Neural cell (in vitro differentiated cells): ENCODE data around the gene LHFPL2. TPM values are rescaled to one million over a fixed set of nuclear protein-coding genes. Genes with fewer than 3 reads are reported as not detected.

ENCODE experiments used
- H2AFZ ChIP-seq: fragments of 200-600, 300-800 bp; sonication (generic), shearing (Covaris generic); 2 replicates; pipeline ENCODE4 v1.6.0; 2014; ENCODE audit warnings: low read depth, mild to moderate bottlenecking, antibody characterized with exemption, low read length, moderate library complexity
- H3F3A ChIP-seq: fragments of 200-600 bp; shearing (Covaris generic); 2 replicates; pipeline ENCODE4 v1.6.1; 2016; ENCODE audit warnings: mild to moderate bottlenecking, moderate library complexity, mixed read lengths, antibody characterized with exemption, low read length; ENCODE audit not compliant: insufficient read depth, poor library complexity, severe bottlenecking
- H3K27ac ChIP-seq: fragments of 200-600, 300-800 bp; sonication (generic), shearing (Covaris generic); 2 replicates; pipeline ENCODE4 v1.5.1; 2014; ENCODE audit warnings: mild to moderate bottlenecking, low read length, moderate library complexity
- H3K27me3 ChIP-seq: fragments of 300-800, 200-600 bp; sonication (generic), shearing (Covaris generic); 2 replicates; pipeline ENCODE4 v1.6.0; 2014; ENCODE audit warnings: mild to moderate bottlenecking, low read depth, low read length, moderate library complexity; ENCODE audit not compliant: insufficient read depth
- H3K36me3 ChIP-seq: fragments of 300-800, 200-600 bp; sonication (generic), shearing (Covaris generic); 2 replicates; pipeline ENCODE4 v1.5.1; 2014; ENCODE audit warnings: mild to moderate bottlenecking, antibody characterized with exemption, low read length, moderate library complexity; ENCODE audit not compliant: insufficient read depth
- H3K4me2 ChIP-seq: fragments of 300-800, 200-600 bp; sonication (generic), shearing (Covaris generic); 2 replicates; pipeline ENCODE4 v1.6.0; 2014; ENCODE audit warnings: mild to moderate bottlenecking, low read length
- H3K4me3 ChIP-seq: fragments of 300-800, 200-600 bp; sonication (generic), shearing (Covaris generic); 2 replicates; pipeline ENCODE4 v1.5.1; 2014; ENCODE audit warnings: mild to moderate bottlenecking, low read length, moderate library complexity
- H3K79me2 ChIP-seq: fragments of 200-600 bp; shearing (Covaris generic); replicated peaks from 2 replicates; pipeline ENCODE4 v1.6.0; 2014; ENCODE audit warnings: mild to moderate bottlenecking, low read length, moderate library complexity; ENCODE audit not compliant: insufficient read depth
- H3K9ac ChIP-seq: fragments of 300-800, 200-600 bp; sonication (generic), shearing (Covaris generic); 2 replicates; pipeline ENCODE4 v1.6.1; 2016; ENCODE audit warnings: mild to moderate bottlenecking, low read length, mixed read lengths
- H3K9me2 ChIP-seq: fragments of 200-600 bp; shearing (Covaris generic); 2 replicates; pipeline ENCODE4 v1.6.1; 2016; ENCODE audit warnings: mild to moderate bottlenecking, low read length, mixed read lengths; ENCODE audit not compliant: insufficient read depth
- H3K9me3 ChIP-seq: fragments of 200-600, 300-800 bp; sonication (generic), shearing (Covaris generic); 2 replicates; pipeline ENCODE4 v1.6.1; 2016; ENCODE audit warnings: mild to moderate bottlenecking, mixed run types, low read length, moderate library complexity, mixed read lengths
- H4K20me1 ChIP-seq: fragments of 200-600 bp; shearing (Covaris generic); 2 replicates; pipeline ENCODE4 v1.6.1; 2016; ENCODE audit warnings: mild to moderate bottlenecking, mixed run types; ENCODE audit not compliant: insufficient read depth
- EP300 ChIP-seq: fragments of 450-650 bp; conservative IDR thresholded peaks from 2 replicates; pipeline ENCODE4 v1.6.1; 2014; ENCODE audit warnings: antibody characterized with exemption, mild to moderate bottlenecking, moderate library complexity; ENCODE audit not compliant: poor library complexity, severe bottlenecking
- EZH2 ChIP-seq: fragments of 200-600, 300-800 bp; shearing (Covaris generic), sonication (generic); IDR thresholded peaks from 2 replicates; pipeline ENCODE4 v1.6.1; 2014; ENCODE audit warnings: antibody characterized with exemption, low read length, borderline replicate concordance, mild to moderate bottlenecking; ENCODE audit not compliant: insufficient read depth, poor library complexity, severe bottlenecking
- MXI1 ChIP-seq: fragments of 450-650 bp; conservative IDR thresholded peaks from 2 replicates; pipeline ENCODE4 v1.6.1; 2014; ENCODE audit warnings: antibody characterized with exemption, mild to moderate bottlenecking; ENCODE audit not compliant: poor library complexity, severe bottlenecking
- POLR2AphosphoS5 ChIP-seq: IDR thresholded peaks from 2 replicates; pipeline ENCODE4 v1.6.1; 2012
- RAD21 ChIP-seq: fragments of 450-650 bp; conservative IDR thresholded peaks from 2 replicates; pipeline ENCODE4 v1.6.1; 2014; ENCODE audit warnings: antibody characterized with exemption, mild to moderate bottlenecking, moderate library complexity
- SMC3 ChIP-seq: fragments of 450-650 bp; conservative IDR thresholded peaks from 2 replicates; pipeline ENCODE4 v1.6.1; 2014; ENCODE audit warnings: antibody characterized with exemption, mild to moderate bottlenecking, moderate library complexity; ENCODE audit not compliant: poor library complexity
- TAF1 ChIP-seq: IDR thresholded peaks from 2 replicates; pipeline ENCODE4 v1.6.1; 2012; ENCODE audit warnings: low read depth
- polyA plus RNA-seq: library from polyadenylated mRNA; depleted of rRNA; stranded (reverse); fragments of >200 nt; gene quantifications from 2 replicates; pipeline ENCODE4 v1.2.3, GENCODE V29; 2014
- TF ChIP-seq, protein P1 (sequence below): IDR thresholded peaks from 2 replicates; pipeline ENCODE4 v1.6.1; 2012; ENCODE audit warnings: borderline replicate concordance
- TF ChIP-seq, protein P2 (sequence below): fragments of 450-650 bp; IDR thresholded peaks from 2 replicates; pipeline ENCODE4 v1.5.1; 2014; ENCODE audit warnings: antibody characterized with exemption, mild to moderate bottlenecking, moderate library complexity; ENCODE audit not compliant: poor library complexity, severe bottlenecking

The LHFPL2 gene
- polyA plus RNA-seq, 1 donor from 2014 or later, result 1.6 TPM

DNA sequence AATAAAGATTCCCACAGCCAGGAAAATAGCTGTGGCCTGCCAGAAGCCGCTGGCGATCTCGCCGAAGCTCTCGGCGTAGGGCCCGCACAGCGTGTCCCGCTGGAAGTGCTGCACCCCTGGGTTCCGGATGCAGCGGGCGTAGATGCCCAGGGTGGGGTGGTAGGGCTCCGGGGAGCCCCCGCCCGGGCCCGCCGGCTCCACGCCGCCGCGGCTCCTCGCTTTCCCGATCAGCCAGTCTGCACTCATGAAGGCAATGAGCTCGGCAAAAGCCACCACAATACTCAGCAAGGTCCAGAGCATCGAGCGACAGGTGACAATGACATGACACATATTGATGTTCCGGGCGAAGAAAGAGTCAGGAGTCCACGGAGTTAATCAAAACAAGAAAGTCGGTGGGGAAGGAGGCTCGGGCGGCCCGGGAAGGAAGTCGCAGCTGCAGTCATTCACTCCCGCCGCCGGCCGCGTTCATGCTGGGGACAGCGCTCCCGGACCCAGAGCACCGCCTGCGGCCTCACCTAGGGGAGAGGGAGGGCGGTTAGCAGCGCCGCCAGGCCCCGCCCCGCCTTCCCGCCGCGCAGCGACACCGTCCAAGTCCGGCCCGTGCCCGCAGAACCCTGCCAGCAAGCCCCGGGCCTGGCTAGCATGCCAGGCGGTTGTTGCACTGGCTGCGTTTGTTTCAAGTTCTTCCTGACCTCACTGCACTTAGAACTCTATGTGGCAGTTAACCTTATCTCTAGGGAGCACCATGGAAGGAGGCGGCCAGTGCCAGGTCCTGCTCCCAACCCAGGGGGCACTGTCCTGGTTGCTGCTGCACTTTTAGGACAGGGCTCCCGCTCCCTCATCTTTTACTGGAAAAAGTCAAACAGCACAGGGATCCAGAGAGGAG is 138.4 kb downstream of the LHFPL2 start:
- Histone ChIP-seq H3K4me3 (no peak overlapping the region), H3F3A (no peaks in the 10 kb centered on the region), H3K27me3 (no peaks in the 10 kb centered on the region), H3K36me3 (no peaks in the 10 kb centered on the region), H3K27ac (no peak overlapping the region), H3K4me2 (no peak overlapping the region), H3K79me2 (no peaks in the 10 kb centered on the region), H3K9me2 (no peaks in the 10 kb centered on the region), H4K20me1 (no peaks in the 10 kb centered on the region), H2AFZ (no peak overlapping the region), H3K9ac (no peak overlapping the region), H3K9me3 (no peaks in the 10 kb centered on the region)
- TF ChIP-seq MXI1, result no peak

DNA sequence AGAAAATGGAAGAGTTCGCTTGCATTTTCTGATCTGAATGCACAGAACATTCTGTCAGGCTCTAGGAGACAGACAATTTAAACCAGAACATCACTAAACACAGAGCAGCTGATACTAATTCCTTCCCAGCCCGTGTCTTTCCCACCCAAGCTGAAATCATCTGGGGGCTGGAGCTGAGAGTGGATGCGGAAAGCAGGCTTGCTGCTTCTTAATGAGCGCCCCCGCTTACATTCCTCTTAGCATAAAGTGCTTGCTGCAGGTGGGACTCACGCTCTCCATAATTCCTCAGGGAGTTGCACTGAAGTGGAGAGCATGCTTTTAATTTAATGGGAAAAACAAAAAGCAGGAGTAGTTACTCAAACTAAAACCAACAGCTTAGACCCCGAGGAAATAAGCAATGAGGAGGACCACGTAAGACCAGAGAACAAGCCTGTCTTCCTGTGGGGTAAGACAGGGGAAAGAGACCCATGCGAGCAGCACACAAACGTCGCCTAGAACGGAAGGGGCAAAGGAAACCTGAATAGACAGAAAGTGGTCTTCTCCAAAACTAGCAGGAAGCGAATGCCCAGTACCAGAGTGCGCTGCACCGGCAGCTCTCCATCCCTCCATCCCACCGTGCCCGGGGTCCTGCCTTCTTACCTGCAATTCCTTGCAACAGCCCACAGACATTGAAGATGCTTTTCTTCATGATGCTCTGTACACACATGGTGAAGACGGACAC is 139.3 kb downstream of the LHFPL2 start:
- Histone ChIP-seq H3K4me3 (no peak overlapping the region), H2AFZ (no peak overlapping the region)

DNA sequence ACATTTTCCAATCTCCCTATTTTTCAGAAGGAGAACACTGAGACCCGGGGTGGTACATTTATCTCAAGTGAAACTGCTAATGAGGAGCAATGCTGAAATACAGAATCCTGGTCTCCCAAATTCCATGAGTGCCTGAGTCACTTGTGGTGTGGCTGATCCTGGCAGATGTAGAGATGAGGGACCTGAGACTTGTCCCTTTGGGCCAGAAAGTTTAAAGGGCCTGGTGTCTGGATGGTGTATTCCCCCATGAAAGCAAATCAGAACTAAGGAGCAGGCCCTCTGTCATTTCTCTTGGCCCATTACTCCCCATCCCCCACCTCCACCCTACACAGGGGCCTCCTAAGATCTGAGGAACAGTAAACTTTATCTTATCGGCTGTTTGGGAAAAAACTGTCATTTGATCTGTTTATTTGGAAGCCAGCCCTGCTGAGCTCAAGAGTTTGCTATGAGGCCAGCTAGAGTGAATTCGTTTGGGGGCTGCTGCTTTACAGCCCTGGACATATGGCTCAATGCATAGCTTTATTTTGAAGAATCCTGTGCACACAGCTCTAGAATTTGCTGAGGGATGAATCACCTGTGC is 140.3 kb downstream of the LHFPL2 start:
- Histone ChIP-seq H2AFZ (no peak overlapping the region), H3K27me3 (no peaks in the 10 kb centered on the region), H4K20me1 (no peaks in the 10 kb centered on the region), H3F3A (no peaks in the 10 kb centered on the region), H3K27ac (no peak overlapping the region), H3K36me3 (no peaks in the 10 kb centered on the region), H3K9ac (no peak overlapping the region), H3K9me3 (no peaks in the 10 kb centered on the region), H3K9me2 (no peaks in the 10 kb centered on the region), H3K4me3 (no peak overlapping the region), H3K4me2 (no peak overlapping the region), H3K79me2 (no peaks in the 10 kb centered on the region)
- no peak for TF ChIP-seq RAD21
- no peak for TF ChIP-seq EZH2
- TF ChIP-seq MXI1, result no peak
- no peak for TF ChIP-seq POLR2AphosphoS5
- TF ChIP-seq, protein P1, sequence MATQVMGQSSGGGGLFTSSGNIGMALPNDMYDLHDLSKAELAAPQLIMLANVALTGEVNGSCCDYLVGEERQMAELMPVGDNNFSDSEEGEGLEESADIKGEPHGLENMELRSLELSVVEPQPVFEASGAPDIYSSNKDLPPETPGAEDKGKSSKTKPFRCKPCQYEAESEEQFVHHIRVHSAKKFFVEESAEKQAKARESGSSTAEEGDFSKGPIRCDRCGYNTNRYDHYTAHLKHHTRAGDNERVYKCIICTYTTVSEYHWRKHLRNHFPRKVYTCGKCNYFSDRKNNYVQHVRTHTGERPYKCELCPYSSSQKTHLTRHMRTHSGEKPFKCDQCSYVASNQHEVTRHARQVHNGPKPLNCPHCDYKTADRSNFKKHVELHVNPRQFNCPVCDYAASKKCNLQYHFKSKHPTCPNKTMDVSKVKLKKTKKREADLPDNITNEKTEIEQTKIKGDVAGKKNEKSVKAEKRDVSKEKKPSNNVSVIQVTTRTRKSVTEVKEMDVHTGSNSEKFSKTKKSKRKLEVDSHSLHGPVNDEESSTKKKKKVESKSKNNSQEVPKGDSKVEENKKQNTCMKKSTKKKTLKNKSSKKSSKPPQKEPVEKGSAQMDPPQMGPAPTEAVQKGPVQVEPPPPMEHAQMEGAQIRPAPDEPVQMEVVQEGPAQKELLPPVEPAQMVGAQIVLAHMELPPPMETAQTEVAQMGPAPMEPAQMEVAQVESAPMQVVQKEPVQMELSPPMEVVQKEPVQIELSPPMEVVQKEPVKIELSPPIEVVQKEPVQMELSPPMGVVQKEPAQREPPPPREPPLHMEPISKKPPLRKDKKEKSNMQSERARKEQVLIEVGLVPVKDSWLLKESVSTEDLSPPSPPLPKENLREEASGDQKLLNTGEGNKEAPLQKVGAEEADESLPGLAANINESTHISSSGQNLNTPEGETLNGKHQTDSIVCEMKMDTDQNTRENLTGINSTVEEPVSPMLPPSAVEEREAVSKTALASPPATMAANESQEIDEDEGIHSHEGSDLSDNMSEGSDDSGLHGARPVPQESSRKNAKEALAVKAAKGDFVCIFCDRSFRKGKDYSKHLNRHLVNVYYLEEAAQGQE, result no peak
- no peak for TF ChIP-seq EP300
- TF ChIP-seq SMC3, result no peak
- TF ChIP-seq, protein P2, sequence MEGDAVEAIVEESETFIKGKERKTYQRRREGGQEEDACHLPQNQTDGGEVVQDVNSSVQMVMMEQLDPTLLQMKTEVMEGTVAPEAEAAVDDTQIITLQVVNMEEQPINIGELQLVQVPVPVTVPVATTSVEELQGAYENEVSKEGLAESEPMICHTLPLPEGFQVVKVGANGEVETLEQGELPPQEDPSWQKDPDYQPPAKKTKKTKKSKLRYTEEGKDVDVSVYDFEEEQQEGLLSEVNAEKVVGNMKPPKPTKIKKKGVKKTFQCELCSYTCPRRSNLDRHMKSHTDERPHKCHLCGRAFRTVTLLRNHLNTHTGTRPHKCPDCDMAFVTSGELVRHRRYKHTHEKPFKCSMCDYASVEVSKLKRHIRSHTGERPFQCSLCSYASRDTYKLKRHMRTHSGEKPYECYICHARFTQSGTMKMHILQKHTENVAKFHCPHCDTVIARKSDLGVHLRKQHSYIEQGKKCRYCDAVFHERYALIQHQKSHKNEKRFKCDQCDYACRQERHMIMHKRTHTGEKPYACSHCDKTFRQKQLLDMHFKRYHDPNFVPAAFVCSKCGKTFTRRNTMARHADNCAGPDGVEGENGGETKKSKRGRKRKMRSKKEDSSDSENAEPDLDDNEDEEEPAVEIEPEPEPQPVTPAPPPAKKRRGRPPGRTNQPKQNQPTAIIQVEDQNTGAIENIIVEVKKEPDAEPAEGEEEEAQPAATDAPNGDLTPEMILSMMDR, result no peak
- no peak for TF ChIP-seq TAF1

More for the DNA sequence above, 139.3 kb downstream of the LHFPL2 start:
- no peak overlapping the region for H3K9ac ChIP-seq
- no peak overlapping the region for H3K27ac ChIP-seq
- H3K9me2 ChIP-seq, result no peaks in the 10 kb centered on the region
- no peaks in the 10 kb centered on the region for H3K27me3 ChIP-seq
- no peaks in the 10 kb centered on the region for H3F3A ChIP-seq
- H3K4me2 ChIP-seq, result no peak overlapping the region
- H3K36me3 ChIP-seq, result no peaks in the 10 kb centered on the region
- no peaks in the 10 kb centered on the region for H4K20me1 ChIP-seq
- no peak for TF ChIP-seq EZH2
- no peak for TF ChIP-seq POLR2AphosphoS5
- no peaks in the 10 kb centered on the region for H3K9me3 ChIP-seq
- no peaks in the 10 kb centered on the region for H3K79me2 ChIP-seq
